ENCODE measurements around the gene RAPGEF2.

GRCh38 chr4:159129814-159130550, 27.1 kb downstream of the RAPGEF2 start:
- TF ChIP-seq, protein P1, sequence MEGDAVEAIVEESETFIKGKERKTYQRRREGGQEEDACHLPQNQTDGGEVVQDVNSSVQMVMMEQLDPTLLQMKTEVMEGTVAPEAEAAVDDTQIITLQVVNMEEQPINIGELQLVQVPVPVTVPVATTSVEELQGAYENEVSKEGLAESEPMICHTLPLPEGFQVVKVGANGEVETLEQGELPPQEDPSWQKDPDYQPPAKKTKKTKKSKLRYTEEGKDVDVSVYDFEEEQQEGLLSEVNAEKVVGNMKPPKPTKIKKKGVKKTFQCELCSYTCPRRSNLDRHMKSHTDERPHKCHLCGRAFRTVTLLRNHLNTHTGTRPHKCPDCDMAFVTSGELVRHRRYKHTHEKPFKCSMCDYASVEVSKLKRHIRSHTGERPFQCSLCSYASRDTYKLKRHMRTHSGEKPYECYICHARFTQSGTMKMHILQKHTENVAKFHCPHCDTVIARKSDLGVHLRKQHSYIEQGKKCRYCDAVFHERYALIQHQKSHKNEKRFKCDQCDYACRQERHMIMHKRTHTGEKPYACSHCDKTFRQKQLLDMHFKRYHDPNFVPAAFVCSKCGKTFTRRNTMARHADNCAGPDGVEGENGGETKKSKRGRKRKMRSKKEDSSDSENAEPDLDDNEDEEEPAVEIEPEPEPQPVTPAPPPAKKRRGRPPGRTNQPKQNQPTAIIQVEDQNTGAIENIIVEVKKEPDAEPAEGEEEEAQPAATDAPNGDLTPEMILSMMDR (IDR thresholded peaks at IDR 0.05): no peak
- TF ChIP-seq POLR2A (IDR thresholded peaks at IDR 0.05): no peak

Measured in testis (tissue), 2 donors.